SIG-M5 (cell line): ENCODE data around the gene ANKRD33.
"Not testable (repeated sequence)": the region's sequence is repeated elsewhere in the genome, so short reads cannot be mapped to it uniquely, and the experiment has no call there.

ENCODE experiments used
- DNase-seq: peaks from one replicate; lab custom pipeline; 2025; lab: John Stamatoyannopoulos, UW

ANKRD33 gene

DNA sequence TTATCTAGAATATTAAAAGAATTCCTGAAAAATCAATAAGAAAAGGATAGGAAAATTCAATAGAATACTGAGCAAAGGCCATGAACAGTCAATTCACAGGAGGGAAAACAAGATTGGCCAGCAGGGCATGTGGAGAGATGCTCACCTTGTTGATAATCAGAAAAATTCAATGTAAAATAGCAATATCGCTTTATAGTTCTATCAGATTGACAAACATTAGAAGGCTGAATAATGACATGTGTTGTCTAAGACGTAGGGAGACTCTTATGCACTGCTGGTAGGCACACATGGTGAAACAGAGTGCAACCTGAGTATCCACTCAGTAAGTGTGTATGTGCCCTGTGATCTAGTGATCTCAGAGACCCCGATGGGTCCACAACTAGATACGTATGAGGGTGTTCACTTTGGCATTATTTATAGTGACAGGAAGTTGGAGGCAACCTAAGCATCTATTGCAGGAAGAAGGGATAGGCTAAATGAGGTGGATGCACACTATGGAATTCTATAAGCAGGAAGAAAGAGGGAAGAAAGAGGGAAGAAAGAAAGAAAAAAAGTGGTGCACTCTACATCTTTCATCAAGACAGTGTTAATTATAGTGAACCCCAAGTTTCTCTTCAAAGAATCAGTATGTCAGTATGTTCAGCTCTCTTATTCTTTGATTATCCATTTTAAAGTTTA, 3.8 kb upstream of the ANKRD33 start:
- no peak for DNase-seq

DNA sequence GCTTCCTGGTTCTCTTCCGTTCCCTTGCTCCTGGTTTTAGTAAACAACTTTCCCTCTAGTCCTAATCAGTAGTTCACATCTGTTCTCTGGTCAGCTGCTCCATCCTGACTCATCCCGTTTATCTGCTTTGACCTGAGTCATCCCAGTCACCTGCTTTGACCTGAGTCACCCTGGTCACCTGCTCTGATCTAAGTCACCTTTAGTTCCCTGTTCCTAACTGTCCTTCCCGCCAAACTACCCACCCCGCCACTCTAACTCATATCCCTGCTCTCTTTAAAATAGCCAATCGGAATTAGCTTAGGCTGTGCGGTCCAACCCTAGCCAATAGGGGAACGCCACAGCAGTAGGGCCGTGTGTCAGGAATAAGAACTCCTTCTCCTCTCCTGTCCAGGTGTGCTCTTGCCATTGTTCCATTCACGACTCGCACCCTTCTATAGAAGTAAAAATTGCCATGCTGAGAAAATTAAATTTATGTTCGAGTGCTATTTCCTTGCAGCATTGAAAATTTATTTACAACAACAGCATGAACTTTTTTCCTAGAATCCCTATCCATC, 3.1 kb upstream of the ANKRD33 start:
- DNase-seq = no peak

DNA sequence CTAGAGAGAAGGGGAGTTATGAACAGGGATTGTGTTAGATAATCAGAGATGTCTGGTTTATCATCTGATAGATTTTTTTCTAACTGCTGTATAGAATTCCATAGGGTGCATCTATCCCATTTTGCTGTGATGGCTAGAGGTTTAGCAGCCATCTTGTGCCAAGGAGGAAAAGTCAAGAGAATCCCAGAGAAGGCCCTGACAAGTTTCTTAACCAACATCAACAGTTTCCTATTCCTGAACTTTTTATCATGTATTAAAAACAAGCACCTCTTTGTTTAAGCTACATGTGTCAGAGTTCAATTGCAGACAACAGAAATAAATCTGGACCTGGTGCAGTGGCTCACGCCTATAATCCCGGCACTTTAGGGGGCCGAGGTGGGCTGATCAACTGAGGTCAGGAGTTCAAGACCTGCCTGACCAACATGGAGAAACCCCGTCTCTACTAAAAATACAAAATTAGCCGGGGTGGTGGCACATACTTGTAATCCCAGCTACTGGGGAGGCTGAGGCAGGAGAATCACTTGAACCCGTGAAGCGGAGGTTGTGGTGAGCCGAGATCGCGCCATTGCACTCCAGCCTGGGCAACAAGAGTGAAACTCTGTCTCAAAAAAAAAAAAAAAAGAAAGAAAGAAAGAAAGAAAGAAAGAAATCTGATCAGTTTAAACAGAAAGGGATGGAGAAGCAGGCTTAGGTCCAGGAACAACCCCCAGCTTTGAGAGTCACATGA, 2.4 kb upstream of the ANKRD33 start:
- not testable (repeated sequence) for DNase-seq

DNA sequence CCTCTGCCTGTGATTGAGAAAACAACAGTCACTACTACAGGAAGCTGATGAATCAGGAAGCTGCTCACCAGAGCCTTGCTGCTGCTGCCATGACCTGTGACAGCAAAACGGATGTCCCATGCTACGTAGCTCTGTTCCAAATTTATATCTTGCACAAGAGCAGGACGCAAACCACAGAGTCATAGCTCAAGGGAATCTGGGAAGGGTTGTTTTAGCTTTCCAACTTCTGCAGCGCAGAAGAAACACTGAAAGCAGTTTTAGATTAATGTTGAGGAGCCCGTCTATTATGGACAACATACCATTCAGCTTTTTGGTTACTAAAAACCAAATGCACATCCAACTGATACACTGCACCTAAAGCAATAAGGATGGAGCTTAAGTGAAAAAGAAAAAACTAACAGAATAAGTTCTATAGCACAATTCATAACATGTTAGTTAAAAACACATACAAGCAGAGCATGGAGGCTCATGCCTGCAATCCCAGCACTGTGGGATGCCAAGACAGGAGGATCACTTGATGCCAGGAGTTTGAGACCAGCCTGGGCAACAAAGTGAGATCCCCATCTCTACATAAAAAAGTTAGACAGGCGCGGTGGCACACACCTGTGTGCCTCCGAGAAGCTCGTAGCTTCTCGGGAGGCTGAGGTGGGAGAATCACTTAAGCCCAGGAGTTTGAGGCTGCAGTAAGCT, 1.7 kb upstream of the ANKRD33 start:
- peak; percentile 81 for DNase-seq

DNA sequence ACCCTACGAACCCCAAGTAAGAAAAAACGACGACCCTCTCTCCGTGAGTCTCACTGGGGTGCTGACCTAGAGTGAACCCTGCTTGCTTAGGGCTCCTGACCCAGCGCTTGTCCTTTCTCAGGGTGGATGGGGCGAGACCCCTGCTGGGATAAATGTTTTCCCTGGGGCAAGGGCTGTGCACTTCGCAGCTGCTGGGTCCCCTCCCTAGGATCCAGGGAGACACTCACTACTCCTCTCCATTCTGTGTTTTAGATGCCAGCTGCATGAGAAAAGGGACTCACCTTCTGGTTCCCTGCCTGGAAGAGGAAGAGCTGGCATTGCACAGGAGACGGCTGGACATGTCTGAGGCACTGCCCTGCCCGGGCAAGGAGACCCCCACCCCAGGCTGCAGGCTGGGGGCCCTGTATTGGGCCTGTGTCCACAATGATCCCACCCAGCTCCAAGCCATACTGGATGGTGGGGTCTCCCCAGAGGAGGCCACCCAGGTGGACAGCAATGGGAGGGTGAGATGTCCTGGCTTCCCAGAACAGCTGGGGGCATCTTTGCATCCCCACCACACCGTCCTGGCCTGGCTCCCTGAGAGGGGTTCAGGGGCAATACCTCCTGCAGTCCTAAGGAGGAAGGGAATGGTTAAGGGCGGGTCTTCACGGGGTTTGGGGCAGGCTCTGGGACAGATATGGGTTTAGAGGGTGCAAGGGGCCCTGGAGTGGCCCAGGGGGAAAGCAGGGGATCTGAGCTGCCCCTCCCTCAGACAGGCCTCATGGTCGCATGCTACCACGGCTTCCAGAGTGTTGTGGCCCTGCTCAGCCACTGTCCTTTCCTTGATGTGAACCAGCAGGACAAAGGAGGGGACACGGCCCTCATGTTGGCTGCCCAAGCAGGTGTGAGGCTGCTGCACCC, 663 bp downstream of the ANKRD33 start:
- no peak for DNase-seq

DNA sequence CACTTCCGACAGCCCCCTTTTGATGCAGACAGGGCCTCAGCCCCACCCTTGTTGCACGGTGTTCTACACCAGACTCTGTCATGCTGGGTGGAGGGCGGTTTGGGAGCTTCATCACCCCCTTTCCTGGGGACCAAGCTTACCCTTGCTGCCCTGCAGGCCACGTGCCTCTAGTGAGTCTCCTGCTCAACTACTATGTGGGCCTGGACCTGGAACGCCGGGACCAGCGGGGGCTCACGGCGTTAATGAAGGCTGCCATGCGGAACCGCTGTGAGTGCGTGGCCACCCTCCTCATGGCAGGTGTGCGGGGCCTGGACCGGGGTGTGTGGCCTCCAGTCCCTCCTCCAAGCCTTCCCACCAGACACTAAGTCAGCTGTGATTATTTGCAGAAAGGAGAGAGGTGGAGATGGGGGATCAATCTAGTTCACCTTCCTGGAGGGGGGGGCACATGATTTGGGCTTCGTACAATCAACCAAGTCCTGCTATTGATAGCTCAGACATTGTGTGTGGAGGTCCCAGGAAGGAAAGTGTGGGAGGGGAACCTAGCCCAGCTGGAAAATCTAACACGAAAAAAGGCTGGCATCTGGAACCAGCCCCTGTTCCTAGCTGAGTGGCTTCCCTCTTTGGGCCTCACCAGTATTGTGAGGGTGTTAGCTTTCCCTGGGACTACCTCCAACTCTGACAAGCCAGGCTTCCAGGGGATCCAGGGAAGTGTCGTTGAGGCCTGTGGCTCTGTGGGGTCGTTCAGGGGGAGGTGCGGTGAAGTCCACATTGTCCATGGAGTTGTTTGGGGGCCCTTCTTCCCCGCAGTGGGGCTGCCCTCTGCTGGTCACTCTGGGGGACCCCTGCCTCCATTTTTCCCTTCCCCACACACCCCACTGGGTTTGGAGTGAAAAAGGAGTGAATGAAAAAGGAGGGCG, 1.6 kb downstream of the ANKRD33 start:
- no peak for DNase-seq

- DNase-seq = no peak
These were observed 2.2 kb downstream of the ANKRD33 start for GRCh38 chr12:51890133-51890464.

GRCh38 chr12:51890511-51891171, 2.7 kb downstream of the ANKRD33 start:
- DNase-seq = no peak

DNA sequence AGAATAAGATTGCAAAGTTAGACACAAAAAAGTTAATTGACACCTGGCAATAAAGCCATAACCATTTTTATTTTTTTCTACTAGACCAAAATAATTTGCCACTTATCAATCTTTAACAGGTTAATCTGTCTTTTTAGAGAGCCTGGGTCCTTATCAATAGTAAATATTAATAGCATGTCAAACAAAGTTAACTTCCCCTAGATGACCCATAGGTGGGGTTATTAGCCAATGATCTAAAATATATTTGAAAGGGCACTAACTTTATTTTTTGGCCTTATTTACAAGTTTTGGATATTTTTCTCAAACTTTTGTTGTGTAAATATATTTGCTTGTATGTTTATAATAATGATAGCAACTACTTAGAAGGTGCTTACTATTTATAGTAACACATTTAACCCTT, 3.9 kb downstream of the ANKRD33 start:
- DNase-seq = no peak

- no peak for DNase-seq
These were observed 5.9 kb downstream of the ANKRD33 start for GRCh38 chr12:51893786-51894185.

GRCh38 chr12:51895378-51896135, 7.7 kb downstream of the ANKRD33 start:
- no peak for DNase-seq

GRCh38 chr12:51896236-51896635, 8.3 kb downstream of the ANKRD33 start:
- no peak for DNase-seq

GRCh38 chr12:51897181-51897580, 9.3 kb downstream of the ANKRD33 start:
- DNase-seq = no peak

GRCh38 chr12:51898506-51898905, 10.6 kb downstream of the ANKRD33 start:
- no peak for DNase-seq

- no peak for DNase-seq
These were observed 11.0 kb downstream of the ANKRD33 start for GRCh38 chr12:51898937-51899336.

GRCh38 chr12:51900323-51900889, 12.5 kb downstream of the ANKRD33 start:
- no peak for DNase-seq

DNA sequence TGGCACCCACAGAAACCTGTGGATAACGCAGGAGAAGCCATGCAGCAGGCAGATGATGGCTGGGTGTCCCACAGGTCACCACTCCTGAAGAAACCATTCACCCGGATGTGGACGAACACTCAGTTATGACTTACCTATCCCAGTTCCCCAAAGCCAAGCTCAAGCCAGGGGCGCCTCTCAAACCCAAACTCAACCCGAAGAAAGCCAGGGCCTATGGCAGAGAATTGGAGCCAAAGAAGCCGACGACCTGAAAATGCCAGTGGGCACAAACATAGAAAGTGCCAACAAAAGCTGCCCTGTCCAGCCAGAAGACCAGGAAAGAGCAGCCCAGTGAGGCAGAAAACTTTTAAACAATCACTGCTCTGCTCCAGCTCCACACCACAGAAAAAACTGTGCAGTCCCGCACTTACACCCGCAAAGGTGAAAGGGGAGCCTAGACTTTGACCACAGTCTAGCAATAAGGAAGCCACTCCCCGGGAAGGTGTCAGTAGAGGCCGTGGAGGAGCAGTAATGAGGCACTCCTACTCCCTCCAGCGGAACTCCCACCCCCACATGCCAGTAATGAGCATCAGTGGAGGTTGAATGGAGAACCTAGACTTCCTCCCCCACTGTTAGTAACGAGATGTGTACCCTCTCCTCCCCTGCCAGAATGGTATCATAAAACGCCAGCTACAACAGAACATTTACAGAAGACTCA, 13.4 kb downstream of the ANKRD33 start:
- DNase-seq = no peak

DNA sequence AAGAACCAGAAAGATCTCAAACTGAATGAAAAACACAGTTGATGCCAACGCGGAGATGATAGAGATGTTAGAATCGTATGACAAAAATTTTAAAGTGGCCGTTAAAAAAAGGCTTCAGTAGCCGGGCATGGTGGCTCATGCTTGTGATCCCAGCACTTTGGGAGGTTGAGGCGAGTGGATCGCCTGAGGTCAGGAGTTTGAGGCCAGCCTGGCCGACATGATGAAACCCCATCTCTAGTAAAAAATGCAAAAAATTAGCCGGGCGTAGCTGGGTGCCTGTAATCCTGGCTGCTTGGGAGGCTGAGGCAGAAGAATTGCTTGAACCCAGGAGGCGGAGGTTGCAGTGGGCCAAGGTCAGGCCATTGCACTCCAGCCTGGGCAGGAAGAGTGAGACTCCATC, 14.0 kb downstream of the ANKRD33 start:
- no peak for DNase-seq
